Measurements from ENCODE around the gene SPRY4.

Gene SPRY4

GRCh38 chr5:142313275-142313674, 11.5 kb downstream of the SPRY4 start:
- DNase-seq (ENCODE audit: low spot score): no peak
- in situ Hi-C loops (cut with MboI; ENCODE audit: low sequenced_read_pairs, unreplicated experiment): no loop called here
- no peak for TF ChIP-seq CTCF (IDR thresholded peaks at IDR 0.05; ENCODE audit: borderline replicate concordance, control extremely low read depth, extremely low read depth, insufficient read depth, missing control alignments)

GRCh38 chr5:142312399-142312798, 12.4 kb downstream of the SPRY4 start:
- DNase-seq (ENCODE audit: low spot score): no peak
- no peak for TF ChIP-seq CTCF (IDR thresholded peaks at IDR 0.05; ENCODE audit: borderline replicate concordance, control extremely low read depth, extremely low read depth, insufficient read depth, missing control alignments)
- in situ Hi-C loops (cut with MboI; ENCODE audit: low sequenced_read_pairs, unreplicated experiment): no loop called here

- no peak for DNase-seq (ENCODE audit: low spot score)
- in situ Hi-C loops (cut with MboI; ENCODE audit: low sequenced_read_pairs, unreplicated experiment): no loop called here
- TF ChIP-seq CTCF (IDR thresholded peaks at IDR 0.05; ENCODE audit: borderline replicate concordance, control extremely low read depth, extremely low read depth, insufficient read depth, missing control alignments): no peak
Measured at GRCh38 chr5:142311725-142312124, 13.1 kb downstream of the SPRY4 start.

- no peak for TF ChIP-seq CTCF (IDR thresholded peaks at IDR 0.05; ENCODE audit: borderline replicate concordance, control extremely low read depth, extremely low read depth, insufficient read depth, missing control alignments)
- in situ Hi-C loops (cut with MboI; ENCODE audit: low sequenced_read_pairs, unreplicated experiment): no loop called here
- no peak for DNase-seq (ENCODE audit: low spot score)
Measured at GRCh38 chr5:142310803-142311202, 14.0 kb downstream of the SPRY4 start.

- in situ Hi-C loops (cut with MboI; ENCODE audit: low sequenced_read_pairs, unreplicated experiment): no loop called here
- no peak for TF ChIP-seq CTCF (IDR thresholded peaks at IDR 0.05; ENCODE audit: borderline replicate concordance, control extremely low read depth, extremely low read depth, insufficient read depth, missing control alignments)
Measured at GRCh38 chr5:142309747-142310318, 15.0 kb downstream of the SPRY4 start.

GRCh38 chr5:142308358-142308757, 16.5 kb downstream of the SPRY4 start:
- DNase-seq (ENCODE audit: low spot score): no peak
- no peak for TF ChIP-seq CTCF (IDR thresholded peaks at IDR 0.05; ENCODE audit: borderline replicate concordance, control extremely low read depth, extremely low read depth, insufficient read depth, missing control alignments)
- in situ Hi-C loops (cut with MboI; ENCODE audit: low sequenced_read_pairs, unreplicated experiment): no loop called here

More at GRCh38 chr5:142309747-142310318, 15.0 kb downstream of the SPRY4 start:
- DNase-seq (ENCODE audit: low spot score): no peak
